Naive thymus-derived CD4-positive, alpha-beta T cell (primary cell): ENCODE data around the gene ACAA1. TPM values are rescaled to one million over a fixed set of nuclear protein-coding genes. Genes with fewer than 3 reads are reported as not detected.

Experiments
- ATAC-seq: fragments of 150-1000 bp; cut with Tn5 transposase; 2 replicates; pipeline ENCODE4 v1.10.0; 2021; ENCODE audit warnings: mild to moderate bottlenecking, moderate library complexity
- CTCF ChIA-PET: fragments of 350-600 bp; sonication (Branson Sonifier 250); formaldehyde crosslinking; loops from one replicate; lab custom pipeline; 2021; ENCODE audit warnings: antibody characterized with exemption; lab: Charles Lee
- POLR2A ChIA-PET: fragments of 350-600 bp; sonication (Branson Sonifier 250); formaldehyde crosslinking; loops from one replicate; lab custom pipeline; 2021; ENCODE audit warnings: antibody characterized with exemption, inconsistent platforms; lab: Charles Lee
- DNase-seq, 9 donors: peaks; one replicate each; pipeline versions ENCODE4 v3.0.0 to v3.0.0-alpha.2; 2020 to 2022; ENCODE audit warnings: mixed read lengths in 1 of 9
- H3K27ac ChIP-seq: one replicate; pipeline ENCODE4 v1.7.0; 2013; ENCODE audit warnings: mild to moderate bottlenecking, low read depth, low read length, moderate library complexity
- H3K27me3 ChIP-seq, 2 donors: one replicate each; pipeline ENCODE4 v1.7.0; 2013; ENCODE audit warnings: low read length in 2 of 2, mild to moderate bottlenecking in 2 of 2, moderate library complexity in 2 of 2; ENCODE audit not compliant: control insufficient read depth in 2 of 2, insufficient read depth in 2 of 2
- H3K36me3 ChIP-seq, 3 experiments: 1 replicate in 2 of 3; 2 replicates in 1 of 3; pipeline ENCODE4 v1.7.0; 2013; ENCODE audit warnings: low read length in 3 of 3, mild to moderate bottlenecking in 3 of 3, moderate library complexity in 1 of 3; ENCODE audit not compliant: insufficient read depth in 3 of 3, control insufficient read depth in 2 of 3
- H3K4me1 ChIP-seq, 2 donors: one replicate each; pipeline ENCODE4 v1.7.0; 2013; ENCODE audit warnings: low read length in 2 of 2, mild to moderate bottlenecking in 2 of 2, moderate library complexity in 1 of 2; ENCODE audit not compliant: control insufficient read depth in 2 of 2, insufficient read depth in 2 of 2
- H3K4me3 ChIP-seq: 2 replicates; pipeline ENCODE4 v1.7.0; 2013; ENCODE audit warnings: mild to moderate bottlenecking, low read length
- H3K9me3 ChIP-seq, 3 experiments: 1 replicate in 2 of 3; 2 replicates in 1 of 3; pipeline ENCODE4 v1.7.0; 2013; ENCODE audit warnings: low read length in 3 of 3; ENCODE audit not compliant: control insufficient read depth in 2 of 3
- H3K27ac Mint-ChIP-seq, 9 donors: one replicate each; pipeline ENCODE4 v1.8.0; 2020 to 2022; ENCODE audit warnings: mixed read lengths in 9 of 9, mild to moderate bottlenecking in 8 of 9, moderate library complexity in 5 of 9, inconsistent platforms in 2 of 9
- H3K27me3 Mint-ChIP-seq, 5 donors: one replicate each; pipeline ENCODE4 v1.8.0; 2021 to 2022; ENCODE audit warnings: mixed read lengths in 5 of 5, mild to moderate bottlenecking in 1 of 5
- H3K36me3 Mint-ChIP-seq, 5 donors: one replicate each; pipeline ENCODE4 v1.8.0; 2020 to 2022; ENCODE audit warnings: mixed read lengths in 5 of 5, mild to moderate bottlenecking in 3 of 5, inconsistent platforms in 1 of 5
- H3K4me1 Mint-ChIP-seq, 7 donors: one replicate each; pipeline ENCODE4 v1.8.0; 2020 to 2022; ENCODE audit warnings: mixed read lengths in 7 of 7, mild to moderate bottlenecking in 3 of 7, inconsistent platforms in 1 of 7
- H3K4me3 Mint-ChIP-seq, 10 donors: one replicate each; pipeline ENCODE4 v1.8.0; 2020 to 2022; ENCODE audit warnings: mild to moderate bottlenecking in 10 of 10, mixed read lengths in 10 of 10, moderate library complexity in 6 of 10, inconsistent platforms in 2 of 10
- H3K9me3 Mint-ChIP-seq, 11 donors: one replicate each; pipeline ENCODE4 v1.8.0; 2020 to 2022; ENCODE audit warnings: mixed read lengths in 11 of 11, mild to moderate bottlenecking in 4 of 11, inconsistent platforms in 1 of 11, moderate library complexity in 1 of 11
- intact Hi-C, 2 donors: fragments of 100-400 bp; cut with micrococcal nuclease; formaldehyde crosslinking; loops; one replicate each; pipeline ENCODE4 v1.15.1; 2023
- polyA plus RNA-seq, 2 donors: library from polyadenylated mRNA; unstranded; fragments of 300-500 nt; fragmentation: Illumina TruSeq; gene quantifications; one replicate each; pipeline ENCODE4 v1.2.3, GENCODE V29; 2021
- total RNA-seq, 6 experiments: library from RNA in 5 of 6; stranded (reverse) in 5 of 6; gene quantifications; 1 replicate in 5 of 6; 2 replicates in 1 of 6; pipeline ENCODE4 v1.2.3 and lab custom pipeline; 2021 to 2026

The ACAA1 gene
- total and polyA plus RNA-seq, 7 experiments from 2014 or later, result 64.4 to 129 (median 90.1) TPM

DNA sequence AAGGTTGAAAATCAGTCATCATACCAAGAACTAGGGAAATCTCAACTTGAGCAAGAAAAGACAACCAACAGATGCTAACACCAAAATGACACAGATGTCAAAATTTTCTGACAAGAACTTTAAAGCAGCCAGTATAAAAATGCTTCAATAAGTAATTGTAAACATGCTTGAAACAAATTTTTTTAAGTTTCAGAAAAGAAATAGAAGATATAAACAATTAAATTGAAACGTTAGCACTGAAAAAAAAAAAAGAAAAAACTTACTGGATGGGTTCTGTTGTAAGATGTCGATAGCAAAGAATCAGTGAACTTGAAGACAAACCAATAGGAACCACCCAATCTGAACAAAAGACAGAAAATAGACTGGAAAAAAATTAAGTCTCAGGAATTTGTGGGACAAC is 9.6 kb upstream of the ACAA1 start:
- ATAC-seq (no peak), DNase-seq (no peak)
- Histone ChIP-seq H3K9me3 (no peaks in the 10 kb centered on the region), H3K36me3 (peaks cover 0 to 10% (median 0%) of the 10 kb centered on the region in 3 experiments), H3K27ac (no peak overlapping the region), H3K4me3 (no peak overlapping the region), H3K27me3 (no peaks in the 10 kb centered on the region), H3K4me1 (peaks cover 0 to 5% of the 10 kb centered on the region in 2 donors)
- Mint-ChIP-seq H3K36me3 (peaks cover 7 to 28% (median 13%) of the 10 kb centered on the region in 5 donors), H3K4me1 (peaks cover 7 to 35% (median 24%) of the 10 kb centered on the region in 7 donors), H3K27me3 (peaks cover 0 to 4% (median 0%) of the 10 kb centered on the region in 5 donors), H3K27ac (no peak overlapping the region), H3K4me3 (no peak overlapping the region), H3K9me3 (peaks cover 0 to 31% (median 17%) of the 10 kb centered on the region in 11 donors)
- intact Hi-C loops, result no loop called here
- POLR2A ChIA-PET, result interaction anchor here (0.6 kb wide), 1 partner anchor 41 kb away, joined by 6 read pairs; no protein-coding TSS in a partner anchor
- CTCF ChIA-PET, result interaction anchor here (0.7 kb wide), 1 partner anchor 17 kb away, joined by 3 read pairs; no protein-coding TSS in a partner anchor

DNA sequence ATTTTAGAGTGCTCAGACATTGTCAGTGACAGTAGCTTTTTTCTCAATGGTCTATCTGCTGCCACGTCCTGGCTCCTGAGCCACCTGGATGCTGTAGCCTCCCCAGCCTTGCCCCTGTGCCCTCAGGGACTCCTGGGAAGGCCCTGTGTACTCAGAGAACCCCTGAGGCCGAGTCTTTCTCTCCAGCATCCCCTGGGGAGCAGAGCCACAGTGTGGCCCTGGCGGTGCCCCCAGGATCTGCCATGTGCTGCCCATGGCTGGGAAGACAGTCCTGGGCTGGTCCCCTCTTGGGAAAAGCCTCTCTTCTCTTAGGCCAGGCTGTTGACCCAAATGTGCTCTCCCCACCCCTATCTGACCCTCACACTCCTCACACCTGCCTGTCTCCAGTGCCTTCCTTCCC is 6.6 kb upstream of the ACAA1 start:
- intact Hi-C loops, result no loop called here
- Histone ChIP-seq H3K9me3 (no peaks in the 10 kb centered on the region), H3K27me3 (no peaks in the 10 kb centered on the region), H3K4me3 (no peak overlapping the region), H3K4me1 (peaks cover 11 to 12% of the 10 kb centered on the region in 2 donors), H3K36me3 (peaks cover 0 to 24% (median 0%) of the 10 kb centered on the region in 3 experiments), H3K27ac (no peak overlapping the region)
- Mint-ChIP-seq H3K36me3 (peaks cover 13 to 41% (median 18%) of the 10 kb centered on the region in 5 donors), H3K9me3 (peaks cover 0 to 31% (median 12%) of the 10 kb centered on the region in 11 donors), H3K4me3 (no peak overlapping the region), H3K27ac (no peak overlapping the region), H3K27me3 (peaks cover 0 to 4% (median 0%) of the 10 kb centered on the region in 5 donors), H3K4me1 (peaks cover 9 to 44% (median 29%) of the 10 kb centered on the region in 7 donors)
- ATAC-seq, result no peak
- DNase-seq, result no peak
- POLR2A ChIA-PET, result interaction anchor here (8.2 kb wide), 1 partner anchor 21 kb away, joined by 156 read pairs; the partner anchor contains the start of gene OXSR1
- CTCF ChIA-PET, result no interaction called here

DNA sequence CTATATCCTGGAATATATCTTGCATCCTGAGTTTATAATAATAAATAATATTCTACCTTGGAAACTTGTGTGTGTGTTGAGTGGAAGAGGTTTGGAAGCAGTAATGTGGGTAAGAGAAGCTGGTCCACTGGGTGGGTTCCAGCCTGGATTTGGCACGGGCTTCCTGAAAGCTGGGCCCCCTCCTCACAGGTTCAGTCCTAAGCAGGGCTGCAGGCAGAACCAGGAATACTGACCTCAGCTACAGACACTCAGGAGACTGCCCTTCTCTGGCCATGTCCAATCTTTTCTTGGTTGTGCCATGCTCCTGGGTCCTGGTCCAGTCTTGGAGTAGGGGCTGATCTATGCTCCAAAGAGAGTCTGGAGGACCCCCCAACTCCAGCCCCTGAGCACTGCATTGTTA is 6.0 kb upstream of the ACAA1 start:
- H3K27ac ChIP-seq, result no peak overlapping the region
- CTCF ChIA-PET, result no interaction called here
- H3K27ac Mint-ChIP-seq, result no peak overlapping the region
- peaks cover 0 to 24% (median 0%) of the 10 kb centered on the region in 3 experiments for H3K36me3 ChIP-seq
- H3K27me3 ChIP-seq, result no peaks in the 10 kb centered on the region
- ATAC-seq, result no peak
- peaks cover 0 to 4% (median 0%) of the 10 kb centered on the region in 5 donors for H3K27me3 Mint-ChIP-seq
- no peak overlapping the region for H3K4me3 ChIP-seq
- intact Hi-C loops, result no loop called here
- H3K36me3 Mint-ChIP-seq, result peaks cover 13 to 41% (median 18%) of the 10 kb centered on the region in 5 donors
- no peaks in the 10 kb centered on the region for H3K9me3 ChIP-seq
- DNase-seq, result no peak
- no peak overlapping the region for H3K4me3 Mint-ChIP-seq
- H3K4me1 Mint-ChIP-seq, result peaks cover 14 to 45% (median 33%) of the 10 kb centered on the region in 7 donors
- H3K4me1 ChIP-seq, result peaks cover 11 to 16% of the 10 kb centered on the region in 2 donors
- H3K9me3 Mint-ChIP-seq, result peaks cover 0 to 30% (median 12%) of the 10 kb centered on the region in 11 donors
- POLR2A ChIA-PET, result interaction anchor here (8.2 kb wide), 1 partner anchor 22 kb away, joined by 156 read pairs; the partner anchor contains the start of gene OXSR1

DNA sequence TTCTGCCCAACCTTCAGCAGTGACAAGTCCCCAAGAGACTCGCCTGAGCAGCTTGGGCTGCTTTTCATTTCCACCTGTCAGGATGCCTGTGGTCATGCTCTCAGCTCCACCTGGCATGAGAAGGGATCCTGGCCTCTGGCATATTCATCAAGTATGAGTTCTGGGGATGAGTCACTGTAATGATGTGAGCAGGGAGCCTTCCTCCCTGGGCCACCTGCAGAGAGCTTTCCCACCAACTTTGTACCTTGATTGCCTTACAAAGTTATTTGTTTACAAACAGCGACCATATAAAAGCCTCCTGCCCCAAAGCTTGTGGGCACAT is 5.0 kb upstream of the ACAA1 start:
- intact Hi-C loops, result no loop called here
- Histone ChIP-seq H3K4me1 (peaks cover 11 to 21% of the 10 kb centered on the region in 2 donors), H3K27me3 (no peaks in the 10 kb centered on the region), H3K27ac (no peak overlapping the region), H3K36me3 (peaks cover 0 to 24% (median 0%) of the 10 kb centered on the region in 3 experiments), H3K9me3 (no peaks in the 10 kb centered on the region), H3K4me3 (no peak overlapping the region)
- Mint-ChIP-seq H3K36me3 (peaks cover 9 to 35% (median 15%) of the 10 kb centered on the region in 5 donors), H3K4me3 (peak overlapping the region in 2 of 10 donors; percentile 10 to 16), H3K27me3 (peaks cover 0 to 4% (median 0%) of the 10 kb centered on the region in 5 donors), H3K9me3 (peaks cover 0 to 19% (median 12%) of the 10 kb centered on the region in 11 donors), H3K27ac (peak overlapping the region in 5 of 9 donors; percentile 12 to 53 (median 40)), H3K4me1 (peaks cover 15 to 46% (median 39%) of the 10 kb centered on the region in 7 donors)
- POLR2A ChIA-PET, result interaction anchor here (1.7 to 8.2 kb wide), 2 partner anchors 17 to 23 kb away, joined by 6 to 156 read pairs; partner anchors contain the start of gene OXSR1
- CTCF ChIA-PET, result no interaction called here
- no peak for DNase-seq
- no peak for ATAC-seq

DNA sequence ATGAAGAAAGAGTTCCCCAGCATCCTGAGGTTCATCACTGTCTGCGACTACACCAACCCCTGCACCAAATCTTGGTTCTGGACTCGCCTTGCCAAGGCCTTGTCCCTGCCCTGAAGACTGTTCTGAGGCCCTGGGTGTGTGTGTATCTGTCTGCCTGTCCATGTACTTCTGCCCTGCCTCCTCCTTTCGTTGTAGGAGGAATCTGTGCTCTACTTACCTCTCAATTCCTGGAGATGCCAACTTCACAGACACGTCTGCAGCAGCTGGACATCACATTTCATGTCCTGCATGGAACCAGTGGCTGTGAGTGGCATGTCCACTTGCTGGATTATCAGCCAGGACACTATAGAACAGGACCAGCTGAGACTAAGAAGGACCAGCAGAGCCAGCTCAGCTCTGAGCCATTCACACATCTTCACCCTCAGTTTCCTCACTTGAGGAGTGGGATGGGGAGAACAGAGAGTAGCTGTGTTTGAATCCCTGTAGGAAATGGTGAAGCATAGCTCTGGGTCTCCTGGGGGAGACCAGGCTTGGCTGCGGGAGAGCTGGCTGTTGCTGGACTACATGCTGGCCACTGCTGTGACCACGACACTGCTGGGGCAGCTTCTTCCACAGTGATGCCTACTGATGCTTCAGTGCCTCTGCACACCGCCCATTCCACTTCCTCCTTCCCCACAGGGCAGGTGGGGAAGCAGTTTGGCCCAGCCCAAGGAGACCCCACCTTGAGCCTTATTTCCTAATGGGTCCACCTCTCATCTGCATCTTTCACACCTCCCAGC is 4.4 kb upstream of the ACAA1 start:
- DNase-seq (no peak), ATAC-seq (no peak)
- Histone ChIP-seq H3K9me3 (no peaks in the 10 kb centered on the region), H3K27ac (no peak overlapping the region), H3K4me1 (peaks cover 11 to 22% of the 10 kb centered on the region in 2 donors), H3K4me3 (no peak overlapping the region), H3K36me3 (peaks cover 0 to 24% (median 0%) of the 10 kb centered on the region in 3 experiments), H3K27me3 (no peaks in the 10 kb centered on the region)
- ChIA-PET POLR2A (interaction anchor here (0.6 to 8.2 kb wide), 3 partner anchors 13 to 24 kb away, joined by 3 to 156 read pairs (median 6); partner anchors contain the start of gene OXSR1), CTCF (no interaction called here)
- Mint-ChIP-seq H3K36me3 (peaks cover 7 to 32% (median 15%) of the 10 kb centered on the region in 5 donors), H3K4me1 (peaks cover 16 to 47% (median 40%) of the 10 kb centered on the region in 7 donors), H3K9me3 (peaks cover 0 to 14% (median 9%) of the 10 kb centered on the region in 11 donors), H3K27ac (peak overlapping the region in 5 of 9 donors; percentile 1 to 53 (median 36)), H3K27me3 (peaks cover 0 to 4% (median 0%) of the 10 kb centered on the region in 5 donors), H3K4me3 (peak overlapping the region in 7 of 10 donors; percentile 16 to 98 (median 44))
- intact Hi-C loops, result no loop called here

DNA sequence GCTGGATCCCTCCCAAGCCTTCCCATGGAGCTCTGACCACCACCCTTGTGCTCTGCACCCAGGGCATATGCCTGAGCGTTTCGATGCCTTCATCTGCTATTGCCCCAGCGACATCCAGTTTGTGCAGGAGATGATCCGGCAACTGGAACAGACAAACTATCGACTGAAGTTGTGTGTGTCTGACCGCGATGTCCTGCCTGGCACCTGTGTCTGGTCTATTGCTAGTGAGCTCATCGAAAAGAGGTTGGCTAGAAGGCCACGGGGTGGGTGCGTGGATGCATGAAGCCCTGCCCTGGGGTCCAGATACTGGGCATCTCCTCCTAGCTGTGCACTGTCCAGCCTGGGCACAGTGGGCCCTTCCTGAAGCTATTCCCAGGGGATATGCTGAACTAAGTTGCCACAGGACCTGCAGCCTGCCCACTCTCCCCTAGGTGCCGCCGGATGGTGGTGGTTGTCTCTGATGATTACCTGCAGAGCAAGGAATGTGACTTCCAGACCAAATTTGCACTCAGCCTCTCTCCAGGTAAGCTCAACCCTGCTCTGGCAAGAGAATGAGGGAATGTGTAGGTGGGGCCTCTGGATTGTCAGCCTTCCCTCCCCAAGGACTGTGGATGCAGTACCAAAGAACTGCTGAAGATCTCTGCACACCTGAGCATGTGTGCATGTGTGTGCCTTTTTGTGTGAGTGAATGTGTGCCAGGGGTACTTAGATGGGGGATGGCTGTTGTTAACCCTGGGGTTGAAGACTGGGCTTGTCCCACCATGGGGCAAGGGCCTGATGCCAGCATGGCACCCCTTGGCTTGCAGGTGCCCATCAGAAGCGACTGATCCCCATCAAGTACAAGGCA is 3.6 kb upstream of the ACAA1 start:
- intact Hi-C loops, result no loop called here
- peaks cover 24 to 55% (median 47%) of the 10 kb centered on the region in 7 donors for H3K4me1 Mint-ChIP-seq
- Histone ChIP-seq H3K36me3 (peaks cover 0 to 24% (median 0%) of the 10 kb centered on the region in 3 experiments), H3K9me3 (no peaks in the 10 kb centered on the region), H3K27me3 (no peaks in the 10 kb centered on the region), H3K4me1 (peaks cover 12 to 31% of the 10 kb centered on the region in 2 donors), H3K4me3 (no peak overlapping the region), H3K27ac (peak overlapping the region; percentile 90)
- peaks cover 4 to 32% (median 15%) of the 10 kb centered on the region in 5 donors for H3K36me3 Mint-ChIP-seq
- peaks cover 0 to 2% (median 0%) of the 10 kb centered on the region in 5 donors for H3K27me3 Mint-ChIP-seq
- CTCF ChIA-PET, result no interaction called here
- ATAC-seq, result no peak
- H3K9me3 Mint-ChIP-seq, result peaks cover 0 to 6% (median 3%) of the 10 kb centered on the region in 11 donors
- POLR2A ChIA-PET, result interaction anchor here (0.9 to 8.2 kb wide), 4 partner anchors 15 to 101 kb away, joined by 3 to 156 read pairs (median 8); partner anchors contain the start of genes DLEC1 and OXSR1
- peak overlapping the region in 7 of 9 donors; percentile 13 to 100 (median 98) for H3K27ac Mint-ChIP-seq
- H3K4me3 Mint-ChIP-seq, result peak overlapping the region; percentile 69 to 100 (median 94)
- DNase-seq, result no peak
